GM18909 (cell line): Measurements from ENCODE around the gene NOC2L.
A peak's percentile ranks its signal among the peaks of the same experiment; 100 is the strongest.
"Not testable (repeated sequence)": the region's sequence is repeated elsewhere in the genome, so short reads cannot be mapped to it uniquely, and the experiment has no call there.

Experiments used
- ATAC-seq: cut with Tn5 transposase; IDR thresholded peaks from one replicate; pipeline ENCODE4 v1.9.1; 2021; ENCODE audit warnings: mild to moderate bottlenecking; ENCODE audit not compliant: unreplicated experiment, poor library complexity

NOC2L gene

GRCh38 chr1:963746-964525 is 4.9 kb upstream of the NOC2L start:
- no peak for ATAC-seq

DNA sequence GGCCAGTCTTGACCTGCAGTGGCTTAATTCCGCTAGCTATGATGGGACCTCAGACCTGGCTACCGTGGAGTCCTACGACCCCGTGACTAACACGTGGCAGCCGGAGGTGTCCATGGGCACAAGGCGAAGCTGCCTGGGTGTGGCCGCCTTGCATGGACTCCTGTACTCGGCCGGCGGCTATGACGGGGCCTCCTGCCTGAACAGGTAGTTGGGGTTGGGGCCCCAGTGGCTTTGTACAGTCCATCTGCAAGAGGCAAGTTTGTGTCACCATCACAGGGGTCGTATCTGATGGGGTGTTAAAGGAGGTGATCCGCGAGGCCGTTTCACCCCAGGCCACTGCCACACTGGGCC is 4.2 kb upstream of the NOC2L start:
- no peak for ATAC-seq

- no peak for ATAC-seq
These were observed 3.6 kb upstream of the NOC2L start for GRCh38 chr1:962381-963300.

- ATAC-seq, result no peak
These were observed 2.1 kb upstream of the NOC2L start for GRCh38 chr1:961132-961669.

DNA sequence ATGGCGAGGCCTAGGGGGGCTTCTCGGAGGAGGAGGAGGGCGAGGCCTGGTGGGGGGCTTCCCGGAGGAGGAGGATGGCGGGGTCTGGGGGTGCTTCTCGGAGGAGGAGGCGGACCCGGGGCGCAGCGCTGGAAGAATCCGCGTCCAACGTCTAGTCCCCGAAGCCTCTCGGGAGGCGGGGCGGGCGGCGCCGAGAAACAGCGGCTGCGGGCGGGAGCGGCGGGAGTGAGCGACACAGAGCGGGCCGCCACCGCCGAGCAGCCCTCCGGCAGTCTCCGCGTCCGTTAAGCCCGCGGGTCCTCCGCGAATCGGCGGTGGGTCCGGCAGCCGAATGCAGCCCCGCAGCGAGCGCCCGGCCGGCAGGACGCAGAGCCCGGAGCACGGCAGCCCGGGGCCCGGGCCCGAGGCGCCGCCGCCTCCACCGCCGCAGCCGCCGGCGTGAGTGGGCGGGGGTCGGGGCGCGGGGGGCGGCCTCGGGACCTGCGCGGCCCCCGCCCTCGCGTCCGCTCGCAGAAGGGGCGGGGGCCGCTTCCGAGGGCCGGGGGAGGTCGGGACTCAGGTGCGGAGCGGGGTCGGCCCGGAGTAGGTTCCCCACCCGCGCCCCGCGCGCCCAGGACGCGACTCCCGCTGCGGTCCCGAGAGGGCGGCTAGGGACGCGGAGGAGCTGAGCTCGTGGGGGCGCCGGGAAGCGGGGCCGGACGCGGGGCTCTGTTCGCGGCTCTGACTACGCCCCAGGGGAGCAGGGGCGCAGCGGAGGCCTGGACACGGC is 1.5 kb upstream of the NOC2L start, which contains the start of gene KLHL17:
KLHL17 (plus strand) TSS at position 222 of the 769 bp plus-strand sequence; CDS start at position 332, 110 bp downstream.
- peak; percentile 47 for ATAC-seq

DNA sequence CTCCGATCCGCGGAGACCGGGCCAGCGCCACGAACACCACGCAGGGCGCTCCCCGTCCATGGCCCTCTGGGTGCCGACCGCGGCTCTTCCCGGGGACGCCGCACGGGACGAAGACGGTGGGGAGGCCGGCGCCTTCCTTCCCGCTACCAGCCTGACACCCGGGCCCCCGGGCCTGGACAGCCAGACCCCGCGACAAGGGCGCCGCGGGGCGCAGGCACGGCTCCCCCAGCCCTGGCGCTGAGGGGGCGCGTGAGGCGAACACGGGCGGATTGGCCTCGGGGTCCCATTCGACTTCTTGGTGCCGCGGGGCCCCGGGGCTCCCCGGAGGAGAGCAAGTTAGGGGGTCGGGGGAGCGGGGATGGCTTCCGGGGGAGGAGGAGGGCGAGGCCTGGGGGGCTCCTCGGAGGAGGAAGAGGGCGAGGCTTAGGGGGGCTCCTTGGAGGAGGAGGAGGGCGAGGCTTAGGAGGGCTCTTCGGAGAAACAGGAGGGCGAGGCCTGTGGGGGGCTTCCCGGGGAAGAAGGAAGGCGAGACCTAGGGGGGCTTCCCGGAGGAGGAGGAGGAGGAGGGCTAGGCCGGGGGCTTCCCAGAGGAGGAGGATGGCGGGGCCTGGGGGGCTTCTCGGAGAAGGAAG is 791 bp upstream of the NOC2L start:
- no peak for ATAC-seq

- ATAC-seq, result no peak
These were observed 2.4 kb downstream of the NOC2L start for GRCh38 chr1:956636-957035.

DNA sequence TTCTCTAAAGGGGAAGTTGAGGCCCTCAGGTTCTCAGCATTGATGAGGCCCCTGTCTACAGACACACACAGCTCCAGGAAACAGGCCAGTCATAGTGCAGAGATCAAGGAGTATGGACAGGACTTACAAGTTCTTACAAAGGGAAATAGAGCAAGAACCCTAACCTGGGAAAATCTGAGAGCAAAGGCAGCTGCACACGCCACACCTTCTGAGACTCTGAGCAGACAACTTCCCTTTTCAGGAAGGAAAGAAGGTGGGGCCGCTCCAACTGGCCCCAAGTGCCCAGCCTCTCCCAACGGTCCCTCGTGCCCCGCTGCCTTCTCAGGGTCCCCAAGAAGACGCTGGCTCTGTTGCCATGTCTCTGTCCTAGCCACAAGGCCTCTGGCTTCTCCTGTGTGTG is 3.6 kb downstream of the NOC2L start:
- no peak for ATAC-seq

- no peak for ATAC-seq
These were observed 4.1 kb downstream of the NOC2L start for GRCh38 chr1:954927-955326.

DNA sequence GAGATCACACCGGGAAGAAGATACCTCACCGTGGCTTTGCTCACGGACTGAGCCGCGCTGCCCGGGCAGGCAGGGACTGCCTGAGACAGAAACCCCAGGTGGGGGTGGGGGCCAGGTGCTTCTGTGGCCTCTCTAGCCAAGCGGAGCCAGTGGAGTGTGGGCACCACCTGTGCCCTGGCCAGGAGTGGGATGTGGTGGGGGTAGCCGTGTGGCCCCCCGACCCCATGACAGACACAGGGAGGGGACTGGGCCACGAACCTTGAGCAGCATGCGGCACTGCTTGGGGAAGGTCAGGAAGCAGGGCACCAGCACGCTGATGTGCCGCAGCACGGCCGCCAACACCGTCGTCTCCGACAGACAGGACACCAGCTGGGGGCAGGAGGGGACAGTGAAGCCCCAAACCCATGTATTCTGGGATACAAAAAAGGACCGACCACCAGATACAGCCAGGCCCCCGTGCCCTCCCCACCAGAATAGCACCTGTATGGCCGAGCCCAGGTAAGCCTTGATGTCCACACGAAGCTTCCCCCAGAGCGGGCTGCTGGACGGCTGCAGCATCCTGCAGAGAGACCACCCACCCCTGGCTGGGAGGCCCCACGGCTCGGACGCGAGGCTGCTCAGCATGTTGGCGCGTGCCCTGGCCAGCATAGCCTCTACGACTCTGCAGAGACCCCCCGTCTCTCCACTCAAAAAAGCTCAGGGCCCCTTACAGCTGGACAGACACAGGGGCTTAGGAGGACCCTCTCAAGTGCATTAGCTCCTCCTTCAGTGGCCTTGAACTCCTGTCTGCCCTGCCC is 5.3 kb downstream of the NOC2L start:
- no peak for ATAC-seq

- no peak for ATAC-seq
These were observed 6.5 kb downstream of the NOC2L start for GRCh38 chr1:952603-953002.

DNA sequence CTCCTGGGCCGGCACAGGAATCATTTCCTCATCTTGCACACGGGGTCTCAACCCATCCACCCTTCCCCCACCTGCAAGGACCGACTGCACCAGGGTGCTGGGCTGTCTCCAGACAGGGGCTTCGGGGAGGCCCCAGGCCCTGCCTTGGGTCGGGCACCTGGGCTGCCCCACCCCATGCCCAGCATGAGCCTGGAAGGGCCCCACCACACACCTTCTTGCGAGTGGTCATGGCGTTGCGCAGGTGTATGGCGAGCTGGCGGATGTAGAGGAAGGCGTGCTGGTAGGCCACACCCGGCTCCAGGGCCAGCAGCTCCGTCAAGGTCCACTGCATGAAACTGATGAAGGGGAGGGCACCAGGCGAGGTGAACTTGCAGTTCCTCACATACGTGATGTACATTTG is 6.9 kb downstream of the NOC2L start:
- no peak for ATAC-seq

- no peak for ATAC-seq
These were observed 7.7 kb downstream of the NOC2L start for GRCh38 chr1:951364-951763.

- ATAC-seq, result no peak
These were observed 8.2 kb downstream of the NOC2L start for GRCh38 chr1:950881-951280.

GRCh38 chr1:950268-950667 is 8.8 kb downstream of the NOC2L start:
- ATAC-seq, result no peak

DNA sequence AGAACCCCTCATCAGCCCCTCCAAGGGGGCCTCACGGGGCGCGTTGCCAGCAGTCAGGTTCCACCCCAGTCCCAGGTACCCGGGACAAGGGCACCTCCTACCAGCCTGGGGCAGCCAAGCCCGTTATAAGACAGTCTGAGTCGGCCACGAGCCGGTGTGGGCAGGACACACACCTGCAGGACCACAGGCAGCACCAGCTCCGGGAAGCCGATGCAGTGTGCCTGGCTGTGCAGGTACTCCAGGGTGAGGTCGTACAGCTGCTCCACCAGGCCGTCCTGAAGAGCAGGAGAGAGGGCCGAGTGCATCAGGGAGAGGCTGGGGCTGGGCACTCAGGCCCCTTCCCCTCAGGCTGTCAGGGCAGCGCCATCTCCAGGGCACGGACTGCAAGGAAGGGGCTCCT is 11.1 kb downstream of the NOC2L start:
- no peak for ATAC-seq

- ATAC-seq, result not testable (repeated sequence)
These were observed 12.2 kb downstream of the NOC2L start for GRCh38 chr1:946811-947210.

GRCh38 chr1:945688-946556 is 13.1 kb downstream of the NOC2L start:
- ATAC-seq, result no peak
